Panc1 (cell line): ENCODE measurements around the gene ETHE1.

ENCODE experiments used
- POLR2AphosphoS5 ChIP-seq: IDR thresholded peaks from 2 replicates; pipeline ENCODE4 v1.6.1; 2012; ENCODE audit warnings: mild to moderate bottlenecking, low read depth, low read length, moderate library complexity
- TF ChIP-seq, protein P1 (sequence below): fragments of 450-650 bp; IDR thresholded peaks from 2 replicates; pipeline ENCODE4 v1.5.1; 2017; ENCODE audit warnings: mild to moderate bottlenecking
- TF ChIP-seq, protein P2 (sequence below), 2 experiments: IDR thresholded peaks; 2 replicates each; pipeline ENCODE4 v1.6.1; 2011 to 2012; ENCODE audit warnings: low read depth in 2 of 2, control low read depth in 1 of 2, low read length in 1 of 2, mild to moderate bottlenecking in 1 of 2, moderate library complexity in 1 of 2; ENCODE audit not compliant: insufficient read depth in 1 of 2

DNA sequence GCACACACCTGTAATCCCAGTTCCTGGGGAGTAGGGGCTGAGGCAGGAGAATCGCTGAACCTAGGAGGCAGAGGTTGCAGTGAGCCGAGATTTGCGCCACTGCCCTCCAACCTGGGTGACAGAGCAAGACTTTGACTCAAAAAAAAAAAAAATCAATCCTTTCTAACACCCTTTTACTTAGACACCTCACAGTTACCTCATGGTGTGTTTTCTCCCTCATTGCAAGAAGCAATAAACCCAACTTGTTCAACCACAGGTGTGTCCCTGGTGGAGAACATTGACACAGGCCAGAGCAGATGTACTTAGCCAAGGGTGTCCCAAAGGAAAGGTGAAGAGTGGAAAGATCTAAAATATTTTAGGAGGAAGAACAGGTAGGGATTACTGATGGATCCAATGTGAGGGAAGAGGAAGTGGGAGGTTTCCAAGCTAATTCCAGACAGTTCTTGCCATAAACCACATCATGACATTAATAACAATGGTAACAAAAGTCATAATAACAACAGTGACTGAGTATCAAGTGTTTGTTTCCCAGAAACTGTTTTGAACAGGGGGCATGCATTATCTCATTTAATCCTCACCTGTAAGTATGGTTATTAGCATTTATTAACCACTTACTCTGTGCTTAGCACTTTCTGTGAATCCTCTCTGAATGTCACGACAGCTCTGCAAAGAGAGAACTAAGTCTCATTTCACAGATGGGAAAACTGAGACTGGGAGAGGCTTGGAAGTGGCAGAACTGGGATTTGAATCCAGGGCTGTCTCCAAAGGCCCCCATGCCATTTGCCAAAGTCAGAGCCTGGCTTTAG lies 58.4 kb downstream of the ETHE1 start:
- TF ChIP-seq, protein P1, sequence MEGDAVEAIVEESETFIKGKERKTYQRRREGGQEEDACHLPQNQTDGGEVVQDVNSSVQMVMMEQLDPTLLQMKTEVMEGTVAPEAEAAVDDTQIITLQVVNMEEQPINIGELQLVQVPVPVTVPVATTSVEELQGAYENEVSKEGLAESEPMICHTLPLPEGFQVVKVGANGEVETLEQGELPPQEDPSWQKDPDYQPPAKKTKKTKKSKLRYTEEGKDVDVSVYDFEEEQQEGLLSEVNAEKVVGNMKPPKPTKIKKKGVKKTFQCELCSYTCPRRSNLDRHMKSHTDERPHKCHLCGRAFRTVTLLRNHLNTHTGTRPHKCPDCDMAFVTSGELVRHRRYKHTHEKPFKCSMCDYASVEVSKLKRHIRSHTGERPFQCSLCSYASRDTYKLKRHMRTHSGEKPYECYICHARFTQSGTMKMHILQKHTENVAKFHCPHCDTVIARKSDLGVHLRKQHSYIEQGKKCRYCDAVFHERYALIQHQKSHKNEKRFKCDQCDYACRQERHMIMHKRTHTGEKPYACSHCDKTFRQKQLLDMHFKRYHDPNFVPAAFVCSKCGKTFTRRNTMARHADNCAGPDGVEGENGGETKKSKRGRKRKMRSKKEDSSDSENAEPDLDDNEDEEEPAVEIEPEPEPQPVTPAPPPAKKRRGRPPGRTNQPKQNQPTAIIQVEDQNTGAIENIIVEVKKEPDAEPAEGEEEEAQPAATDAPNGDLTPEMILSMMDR = no peak
- no peak for TF ChIP-seq POLR2AphosphoS5
- TF ChIP-seq, protein P2, sequence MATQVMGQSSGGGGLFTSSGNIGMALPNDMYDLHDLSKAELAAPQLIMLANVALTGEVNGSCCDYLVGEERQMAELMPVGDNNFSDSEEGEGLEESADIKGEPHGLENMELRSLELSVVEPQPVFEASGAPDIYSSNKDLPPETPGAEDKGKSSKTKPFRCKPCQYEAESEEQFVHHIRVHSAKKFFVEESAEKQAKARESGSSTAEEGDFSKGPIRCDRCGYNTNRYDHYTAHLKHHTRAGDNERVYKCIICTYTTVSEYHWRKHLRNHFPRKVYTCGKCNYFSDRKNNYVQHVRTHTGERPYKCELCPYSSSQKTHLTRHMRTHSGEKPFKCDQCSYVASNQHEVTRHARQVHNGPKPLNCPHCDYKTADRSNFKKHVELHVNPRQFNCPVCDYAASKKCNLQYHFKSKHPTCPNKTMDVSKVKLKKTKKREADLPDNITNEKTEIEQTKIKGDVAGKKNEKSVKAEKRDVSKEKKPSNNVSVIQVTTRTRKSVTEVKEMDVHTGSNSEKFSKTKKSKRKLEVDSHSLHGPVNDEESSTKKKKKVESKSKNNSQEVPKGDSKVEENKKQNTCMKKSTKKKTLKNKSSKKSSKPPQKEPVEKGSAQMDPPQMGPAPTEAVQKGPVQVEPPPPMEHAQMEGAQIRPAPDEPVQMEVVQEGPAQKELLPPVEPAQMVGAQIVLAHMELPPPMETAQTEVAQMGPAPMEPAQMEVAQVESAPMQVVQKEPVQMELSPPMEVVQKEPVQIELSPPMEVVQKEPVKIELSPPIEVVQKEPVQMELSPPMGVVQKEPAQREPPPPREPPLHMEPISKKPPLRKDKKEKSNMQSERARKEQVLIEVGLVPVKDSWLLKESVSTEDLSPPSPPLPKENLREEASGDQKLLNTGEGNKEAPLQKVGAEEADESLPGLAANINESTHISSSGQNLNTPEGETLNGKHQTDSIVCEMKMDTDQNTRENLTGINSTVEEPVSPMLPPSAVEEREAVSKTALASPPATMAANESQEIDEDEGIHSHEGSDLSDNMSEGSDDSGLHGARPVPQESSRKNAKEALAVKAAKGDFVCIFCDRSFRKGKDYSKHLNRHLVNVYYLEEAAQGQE (IDR thresholded peaks at IDR 0.05; ENCODE audit: insufficient read depth in 1 of 2, low read depth in 2 of 2, low read length in 1 of 2) = no peak
